ENCODE measurements around the gene CNPY4. TPM values are rescaled to one million over a fixed set of nuclear protein-coding genes. Genes with fewer than 3 reads are reported as not detected.

The CNPY4 gene
- total and polyA plus RNA-seq, 2 experiments from 2014 or later = 26.2 to 26.9 TPM

- Histone ChIP-seq H3K9me2 (ENCODE audit: insufficient read depth) (no peaks in the 10 kb centered on the region), H4K20me1 (ENCODE audit: insufficient read depth) (no peaks in the 10 kb centered on the region), H2AFZ (no peak overlapping the region), H3F3A (ENCODE audit: insufficient read depth) (no peaks in the 10 kb centered on the region), H3K79me2 (ENCODE audit: insufficient read depth) (no peaks in the 10 kb centered on the region), H3K4me2 (ENCODE audit: unreplicated experiment) (peak overlapping the region; percentile 54), H3K36me3 (ENCODE audit: low read depth) (no peaks in the 10 kb centered on the region), H3K9ac (no peak overlapping the region), H3K4me1 (ENCODE audit: insufficient read depth) (no peaks in the 10 kb centered on the region), H3K4me3 (peak overlapping the region; percentile 37), H3K9me3 (ENCODE audit: low read depth) (no peaks in the 10 kb centered on the region), H3K27ac (no peak overlapping the region), H3K27me3 (replicated peaks; ENCODE audit: insufficient read depth) (peaks cover 11% of the 10 kb centered on the region)
- TF ChIP-seq EZH2phosphoT487 (IDR thresholded peaks at IDR 0.05; ENCODE audit: insufficient read depth, low read depth) = no peak
- peak; percentile 68 for TF ChIP-seq EZH2 (IDR thresholded peaks at IDR 0.05; ENCODE audit: insufficient read depth, poor library complexity, severe bottlenecking)
- peak; percentile 33 for DNase-seq
- in situ Hi-C loops (cut with MboI) = no loop called here
- WGBS, 2 experiments (ENCODE audit: low coverage in 1 of 2, low lambda C conversion rate in 2 of 2, missing lambda C conversion rate in 2 of 2) = 8 to 13% methylated on average over 21 to 26 of the region's 61 CpGs
Observed at GRCh38 chr7:100171087-100171681, 51.8 kb downstream of the CNPY4 start.

GRCh38 chr7:100171840-100172239 lies 52.4 kb downstream of the CNPY4 start:
- H3K9me2 ChIP-seq (ENCODE audit: insufficient read depth) = no peaks in the 10 kb centered on the region
- 37 to 47% methylated on average over 12 to 17 of the region's 22 CpGs for WGBS, 2 experiments (ENCODE audit: low coverage in 1 of 2, low lambda C conversion rate in 2 of 2, missing lambda C conversion rate in 2 of 2)
- no peaks in the 10 kb centered on the region for H3K79me2 ChIP-seq (ENCODE audit: insufficient read depth)
- no peaks in the 10 kb centered on the region for H4K20me1 ChIP-seq (ENCODE audit: insufficient read depth)
- H3K4me2 ChIP-seq (ENCODE audit: unreplicated experiment) = no peak overlapping the region
- peak overlapping the region; percentile 37; the same call in 1 of the 2 replicates for H3K4me3 ChIP-seq
- H3K9ac ChIP-seq = no peak overlapping the region
- no peaks in the 10 kb centered on the region for H3F3A ChIP-seq (ENCODE audit: insufficient read depth)
- no peak for DNase-seq
- TF ChIP-seq EZH2phosphoT487 (IDR thresholded peaks at IDR 0.05; ENCODE audit: insufficient read depth, low read depth) = no peak
- TF ChIP-seq EZH2 (IDR thresholded peaks at IDR 0.05; ENCODE audit: insufficient read depth, poor library complexity, severe bottlenecking) = no peak
- H3K4me1 ChIP-seq (ENCODE audit: insufficient read depth) = no peaks in the 10 kb centered on the region
- H3K27ac ChIP-seq = no peak overlapping the region
- H3K27me3 ChIP-seq (replicated peaks; ENCODE audit: insufficient read depth) = peaks cover 11% of the 10 kb centered on the region
- no peaks in the 10 kb centered on the region for H3K9me3 ChIP-seq (ENCODE audit: low read depth)
- H3K36me3 ChIP-seq (ENCODE audit: low read depth) = no peaks in the 10 kb centered on the region
- no peak overlapping the region for H2AFZ ChIP-seq
- in situ Hi-C loops (cut with MboI) = no loop called here

GRCh38 chr7:100173806-100174495 lies 54.5 kb downstream of the CNPY4 start:
- TF ChIP-seq EZH2phosphoT487 (IDR thresholded peaks at IDR 0.05; ENCODE audit: insufficient read depth, low read depth) (no peak), EZH2 (IDR thresholded peaks at IDR 0.05; ENCODE audit: insufficient read depth, poor library complexity, severe bottlenecking) (no peak)
- 94 to 95% methylated on average over 11 of the region's 11 CpGs for WGBS, 2 experiments (ENCODE audit: low coverage in 1 of 2, low lambda C conversion rate in 2 of 2, missing lambda C conversion rate in 2 of 2)
- in situ Hi-C loops (cut with MboI) = no loop called here

GRCh38 chr7:100174582-100174981 lies 55.1 kb downstream of the CNPY4 start:
- no peaks in the 10 kb centered on the region for H4K20me1 ChIP-seq (ENCODE audit: insufficient read depth)
- in situ Hi-C loops (cut with MboI) = no loop called here
- H3K4me2 ChIP-seq (ENCODE audit: unreplicated experiment) = no peak overlapping the region
- no peaks in the 10 kb centered on the region for H3K9me2 ChIP-seq (ENCODE audit: insufficient read depth)
- no peak for DNase-seq
- H3K9ac ChIP-seq = no peak overlapping the region
- no peaks in the 10 kb centered on the region for H3K4me1 ChIP-seq (ENCODE audit: insufficient read depth)
- no peak for TF ChIP-seq EZH2 (IDR thresholded peaks at IDR 0.05; ENCODE audit: insufficient read depth, poor library complexity, severe bottlenecking)
- TF ChIP-seq EZH2phosphoT487 (IDR thresholded peaks at IDR 0.05; ENCODE audit: insufficient read depth, low read depth) = no peak
- H3K79me2 ChIP-seq (ENCODE audit: insufficient read depth) = no peaks in the 10 kb centered on the region
- H3K27me3 ChIP-seq (replicated peaks; ENCODE audit: insufficient read depth) = peaks cover 11% of the 10 kb centered on the region
- WGBS, 2 experiments (ENCODE audit: low coverage in 1 of 2, low lambda C conversion rate in 2 of 2, missing lambda C conversion rate in 2 of 2) = 83 to 85% methylated on average over 5 of the region's 5 CpGs
- no peaks in the 10 kb centered on the region for H3K9me3 ChIP-seq (ENCODE audit: low read depth)
- no peak overlapping the region for H2AFZ ChIP-seq
- H3K4me3 ChIP-seq = no peak overlapping the region
- H3K27ac ChIP-seq = no peak overlapping the region
- no peaks in the 10 kb centered on the region for H3F3A ChIP-seq (ENCODE audit: insufficient read depth)
- H3K36me3 ChIP-seq (ENCODE audit: low read depth) = no peaks in the 10 kb centered on the region

More at GRCh38 chr7:100173806-100174495, 54.5 kb downstream of the CNPY4 start:
- Histone ChIP-seq H2AFZ (no peak overlapping the region), H3K4me2 (ENCODE audit: unreplicated experiment) (no peak overlapping the region), H3K27me3 (replicated peaks; ENCODE audit: insufficient read depth) (peaks cover 11% of the 10 kb centered on the region), H3K9ac (no peak overlapping the region), H3K36me3 (ENCODE audit: low read depth) (no peaks in the 10 kb centered on the region), H3K9me2 (ENCODE audit: insufficient read depth) (no peaks in the 10 kb centered on the region), H3K4me1 (ENCODE audit: insufficient read depth) (no peaks in the 10 kb centered on the region), H3K9me3 (ENCODE audit: low read depth) (no peaks in the 10 kb centered on the region), H3K27ac (no peak overlapping the region), H3K79me2 (ENCODE audit: insufficient read depth) (no peaks in the 10 kb centered on the region), H4K20me1 (ENCODE audit: insufficient read depth) (no peaks in the 10 kb centered on the region), H3F3A (ENCODE audit: insufficient read depth) (no peaks in the 10 kb centered on the region), H3K4me3 (no peak overlapping the region)
- no peak for DNase-seq

MicroRNAs within 50 kb of the gene (microRNA counts, 767-probe panel; counts per million panel counts)
- 3,100 counts per million, percentile 87 among the panel's probes with 10 or more counts for microRNA hsa-miR-106b-5p
- microRNA hsa-miR-25-3p = 6,792 counts per million, percentile 94 among the panel's probes with 10 or more counts
- 6,824 counts per million, percentile 94 among the panel's probes with 10 or more counts for microRNA hsa-miR-93-5p

Small RNA genes lying within 50 kb of the gene (microRNA-seq; reads per million reads assigned to microRNA genes)
- gene MIR106B (ENCODE audit: borderline number of aligned reads) = 1,515 reads per million, percentile 81 among the genes with 10 or more reads in this experiment
- 215 reads per million, percentile 60 among the genes with 10 or more reads in this experiment for gene MIR25 (ENCODE audit: borderline number of aligned reads)
- gene MIR4658 (ENCODE audit: borderline number of aligned reads) = not detected
- 2,289 reads per million, percentile 84 among the genes with 10 or more reads in this experiment for gene MIR93 (ENCODE audit: borderline number of aligned reads)

Small RNA genes lying within 50 kb of the gene (small RNA-seq; reads per million reads assigned to genes)
- gene MIR106B (ENCODE audit: low read depth, low replicate concordance) = 2.7 reads per million, percentile 70 among the genes with 10 or more reads in this experiment
- gene MIR25 (ENCODE audit: low read depth, low replicate concordance) = 21.1 reads per million, percentile 89 among the genes with 10 or more reads in this experiment
- gene MIR93 (ENCODE audit: low read depth, low replicate concordance) = 11.4 reads per million, percentile 85 among the genes with 10 or more reads in this experiment

Other genes with a start within 250 kb of the CNPY4 start
- gene OR2AE1, start 242.6 kb upstream of the CNPY4 start, total RNA-seq (2014; rRNA removed; shearing (Covaris generic)) = not detected in 2 replicates
- not detected in 2 replicates for gene OR2AE1, start 242.6 kb upstream of the CNPY4 start, polyA plus RNA-seq (2016; fragmentation: Nextera tagmentation; extraction: Ambion mirVana)
- gene TRIM4, start 200.1 kb upstream of the CNPY4 start, total RNA-seq (2014; rRNA removed; shearing (Covaris generic)) = 27.2 and 34.5 TPM in 2 replicates
- 20.2 and 22.6 TPM in 2 replicates for gene TRIM4, start 200.1 kb upstream of the CNPY4 start, polyA plus RNA-seq (2016; fragmentation: Nextera tagmentation; extraction: Ambion mirVana)
- gene GJC3, start 190.0 kb upstream of the CNPY4 start, total RNA-seq (2014; rRNA removed; shearing (Covaris generic)) = not detected in 2 replicates
- gene GJC3, start 190.0 kb upstream of the CNPY4 start, polyA plus RNA-seq (2016; fragmentation: Nextera tagmentation; extraction: Ambion mirVana) = not detected in 2 replicates
- gene AZGP1, start 143.6 kb upstream of the CNPY4 start, total RNA-seq (2014; rRNA removed; shearing (Covaris generic)) = not detected in 2 replicates
- not detected in 2 replicates for gene AZGP1, start 143.6 kb upstream of the CNPY4 start, polyA plus RNA-seq (2016; fragmentation: Nextera tagmentation; extraction: Ambion mirVana)
- 17.8 and 21.9 TPM in 2 replicates for gene ZKSCAN1, start 104.0 kb upstream of the CNPY4 start, total RNA-seq (2014; rRNA removed; shearing (Covaris generic))
- 33.7 and 37.0 TPM in 2 replicates for gene ZKSCAN1, start 104.0 kb upstream of the CNPY4 start, polyA plus RNA-seq (2016; fragmentation: Nextera tagmentation; extraction: Ambion mirVana)
- 3.4 and 6.3 TPM in 2 replicates for gene ZSCAN21, start 69.9 kb upstream of the CNPY4 start, total RNA-seq (2014; rRNA removed; shearing (Covaris generic))
- gene ZSCAN21, start 69.9 kb upstream of the CNPY4 start, polyA plus RNA-seq (2016; fragmentation: Nextera tagmentation; extraction: Ambion mirVana) = 7.9 and 8.2 TPM in 2 replicates
- 13.8 and 24.9 TPM in 2 replicates for gene ZNF3, start 37.9 kb upstream of the CNPY4 start, total RNA-seq (2014; rRNA removed; shearing (Covaris generic))
- 13.3 and 15.0 TPM in 2 replicates for gene ZNF3, start 37.9 kb upstream of the CNPY4 start, polyA plus RNA-seq (2016; fragmentation: Nextera tagmentation; extraction: Ambion mirVana)
- 59.1 and 79.1 TPM in 2 replicates for gene COPS6, start 30.7 kb upstream of the CNPY4 start, total RNA-seq (2014; rRNA removed; shearing (Covaris generic))
- 214 and 223 TPM in 2 replicates for gene COPS6, start 30.7 kb upstream of the CNPY4 start, polyA plus RNA-seq (2016; fragmentation: Nextera tagmentation; extraction: Ambion mirVana)
- gene MCM7, start 18.2 kb upstream of the CNPY4 start, total RNA-seq (2014; rRNA removed; shearing (Covaris generic)) = 61.3 and 93.1 TPM in 2 replicates
- 49.6 and 53.7 TPM in 2 replicates for gene MCM7, start 18.2 kb upstream of the CNPY4 start, polyA plus RNA-seq (2016; fragmentation: Nextera tagmentation; extraction: Ambion mirVana)
- gene AP4M1, start 18.0 kb upstream of the CNPY4 start, total RNA-seq (2014; rRNA removed; shearing (Covaris generic)) = 13.7 and 16.2 TPM in 2 replicates
- gene AP4M1, start 18.0 kb upstream of the CNPY4 start, polyA plus RNA-seq (2016; fragmentation: Nextera tagmentation; extraction: Ambion mirVana) = 18.7 and 19.4 TPM in 2 replicates
- 40.5 and 69.8 TPM in 2 replicates for gene TAF6, start 276 bp upstream of the CNPY4 start, total RNA-seq (2014; rRNA removed; shearing (Covaris generic))
- 53.0 and 55.2 TPM in 2 replicates for gene TAF6, start 276 bp upstream of the CNPY4 start, polyA plus RNA-seq (2016; fragmentation: Nextera tagmentation; extraction: Ambion mirVana)
- 0.43 and 1.9 TPM in 2 replicates for gene MBLAC1, start 7.3 kb downstream of the CNPY4 start, total RNA-seq (2014; rRNA removed; shearing (Covaris generic))
- gene MBLAC1, start 7.3 kb downstream of the CNPY4 start, polyA plus RNA-seq (2016; fragmentation: Nextera tagmentation; extraction: Ambion mirVana) = 1.3 TPM in 2 replicates
- gene LAMTOR4, start 29.3 kb downstream of the CNPY4 start, total RNA-seq (2014; rRNA removed; shearing (Covaris generic)) = 49.4 and 54.0 TPM in 2 replicates
- gene LAMTOR4, start 29.3 kb downstream of the CNPY4 start, polyA plus RNA-seq (2016; fragmentation: Nextera tagmentation; extraction: Ambion mirVana) = 92.2 and 96.7 TPM in 2 replicates
- gene TRAPPC14, start 39.1 kb downstream of the CNPY4 start, total RNA-seq (2014; rRNA removed; shearing (Covaris generic)) = 7.0 and 11.8 TPM in 2 replicates
- 5.1 and 5.8 TPM in 2 replicates for gene TRAPPC14, start 39.1 kb downstream of the CNPY4 start, polyA plus RNA-seq (2016; fragmentation: Nextera tagmentation; extraction: Ambion mirVana)
- 0.51 and 1.6 TPM in 2 replicates for gene GAL3ST4, start 49.0 kb downstream of the CNPY4 start, total RNA-seq (2014; rRNA removed; shearing (Covaris generic))
- 1.5 TPM in 2 replicates for gene GAL3ST4, start 49.0 kb downstream of the CNPY4 start, polyA plus RNA-seq (2016; fragmentation: Nextera tagmentation; extraction: Ambion mirVana)
- gene GPC2, start 57.7 kb downstream of the CNPY4 start, total RNA-seq (2014; rRNA removed; shearing (Covaris generic)) = 0.22 and 1.0 TPM in 2 replicates
- 0.16 TPM in 1 of 2 replicates, not detected in the other for gene GPC2, start 57.7 kb downstream of the CNPY4 start, polyA plus RNA-seq (2016; fragmentation: Nextera tagmentation; extraction: Ambion mirVana)
- gene STAG3, start 58.3 kb downstream of the CNPY4 start, total RNA-seq (2014; rRNA removed; shearing (Covaris generic)) = 0.97 TPM in 1 of 2 replicates, not detected in the other
- gene STAG3, start 58.3 kb downstream of the CNPY4 start, polyA plus RNA-seq (2016; fragmentation: Nextera tagmentation; extraction: Ambion mirVana) = 0.65 and 1.1 TPM in 2 replicates
- not detected in 2 replicates for gene PVRIG, start 100.3 kb downstream of the CNPY4 start, total RNA-seq (2014; rRNA removed; shearing (Covaris generic))
- gene PVRIG, start 100.3 kb downstream of the CNPY4 start, polyA plus RNA-seq (2016; fragmentation: Nextera tagmentation; extraction: Ambion mirVana) = 0.34 TPM in 1 of 2 replicates, not detected in the other
- not detected in 2 replicates for gene SPDYE3, start 188.1 kb downstream of the CNPY4 start, total RNA-seq (2014; rRNA removed; shearing (Covaris generic))
- 3.5 and 3.8 TPM in 2 replicates for gene SPDYE3, start 188.1 kb downstream of the CNPY4 start, polyA plus RNA-seq (2016; fragmentation: Nextera tagmentation; extraction: Ambion mirVana)
- 10.8 and 21.8 TPM in 2 replicates for gene PILRB, start 238.5 kb downstream of the CNPY4 start, total RNA-seq (2014; rRNA removed; shearing (Covaris generic))
- gene PILRB, start 238.5 kb downstream of the CNPY4 start, polyA plus RNA-seq (2016; fragmentation: Nextera tagmentation; extraction: Ambion mirVana) = 7.6 and 10.7 TPM in 2 replicates